Heart left ventricle (tissue), 16 donors: ENCODE data around the gene E2F7. TPM values are rescaled to one million over a fixed set of nuclear protein-coding genes. Genes with fewer than 3 reads are reported as not detected.

Experiments
- ATAC-seq, 4 donors: fragments of 200-7000 bp; cut with Tn5 transposase; one replicate each; pipeline ENCODE4 v1.9.1; 2020 to 2022; ENCODE audit warnings: moderate library complexity in 4 of 4, mild to moderate bottlenecking in 3 of 4, moderate number of reproducible peaks in 1 of 4
- DNase-seq, 5 donors: peaks; one replicate each; pipeline ENCODE4 v3.0.0-alpha.2; 2020
- H3K27ac ChIP-seq, 12 donors: fragments of 200-600 bp; sonication (generic) in 4 of 12; one replicate each; pipeline versions ENCODE4 v1.5.0 to v1.8.0; 2016 to 2022; ENCODE audit warnings: mild to moderate bottlenecking in 2 of 12
- H3K27me3 ChIP-seq, 9 donors: fragments of 200-600 bp; sonication (generic) in 2 of 9; one replicate each; pipeline versions ENCODE4 v1.5.1 to v1.8.0; 2016 to 2022; ENCODE audit warnings: mild to moderate bottlenecking in 3 of 9
- H3K36me3 ChIP-seq, 9 donors: fragments of 200-600 bp; sonication (generic) in 2 of 9; one replicate each; pipeline versions ENCODE4 v1.5.0 to v1.8.0; 2018 to 2022; ENCODE audit warnings: mild to moderate bottlenecking in 2 of 9
- H3K4me1 ChIP-seq, 12 donors: fragments of 200-600 bp; sonication (generic) in 4 of 12; one replicate each; pipeline versions ENCODE4 v1.5.0 to v1.8.0; 2016 to 2022; ENCODE audit warnings: mild to moderate bottlenecking in 3 of 12
- H3K4me3 ChIP-seq, 12 donors: fragments of 200-600 bp; sonication (generic) in 4 of 12; one replicate each; pipeline versions ENCODE4 v1.5.0 to v1.8.0; 2017 to 2022; ENCODE audit warnings: mild to moderate bottlenecking in 9 of 12, moderate library complexity in 4 of 12
- H3K9me3 ChIP-seq, 12 donors: fragments of 200-600 bp; sonication (generic) in 4 of 12; one replicate each; pipeline versions ENCODE4 v1.5.0 to v1.8.0; 2016 to 2022; ENCODE audit warnings: mild to moderate bottlenecking in 1 of 12
- POLR2A ChIP-seq, 2 donors: fragments of 450-650 bp; IDR thresholded peaks; one replicate each; pipeline ENCODE4 v1.6.1; 2017; ENCODE audit warnings: antibody characterized with exemption in 2 of 2, mild to moderate bottlenecking in 2 of 2, moderate library complexity in 2 of 2
- WGBS, 4 donors: extraction: QIAGEN DNeasy Blood & Tissue Kit in 2 of 4; methylation state at CpG; one replicate each; pipeline versions ENCODE4 v1.1.5 to v1.1.7; 2013 to 2018; 5-methylcytosine and 5-hydroxymethylcytosine counted together
- intact Hi-C, 10 donors: fragments of 100-400 bp; cut with DNase I; formaldehyde crosslinking; loops; one replicate each; pipeline versions ENCODE4 v1.11.1 to v1.14.2; 2022
- polyA plus RNA-seq, 2 donors: library from polyadenylated mRNA; stranded (reverse); fragments of 200-250 nt; gene quantifications; one replicate each; pipeline ENCODE4 v1.2.3, GENCODE V29; 2013
- total RNA-seq, 9 donors: library from RNA; depleted of rRNA in 2 of 9; stranded (reverse); fragments of >200 nt in 2 of 9; fragmentation: NEBNext Ultra II Directional in 3 of 9; extraction: Animal tissue kit (Norgen Biotek cat#: 25700) in 3 of 9; gene quantifications; one replicate each; pipeline versions ENCODE4 v1.1.0 to v1.2.4, GENCODE V29; 2016 to 2023
- TF ChIP-seq, protein P1 (sequence below), 12 donors: fragments of 200-600 bp; sonication (generic) in 4 of 12; IDR thresholded peaks; one replicate each; pipeline versions ENCODE4 v1.5.0 to v1.8.0; 2018 to 2022; ENCODE audit warnings: antibody characterized with exemption in 12 of 12, mild to moderate bottlenecking in 5 of 12
- donor health status: ischemic (EF 13 %, LVEDD 7.1; RV severe dilation, severe dysfunction).
- donor health status: healthy with polysubstance abuse.
- donor health status: DM: no; HTN: yes; CAD: no.
- donor health status: DM: no; HTN: no; CAD: no.
- donor health status: ischemic (EF 25% LVEDD 6.9; RV normal size, moderate dysfunction).
- donor health status: ischemic (EF 25% LVEDD 5.7; RV mildly dilated, moderate dysfunction).
- donor health status: healthy.
- donor health status: DM: yes; HTN: yes; CAD: no.
- donor health status: ischemic (EF 35%, LVEDD 5.7; RV mildly dilated, moderate dysfunction).
- donor health status: nonischemic (EF 11% LVEDD 7.7; RV severe dilation, severe dysfunction).
- donor health status: DM: yes; HTN: yes; CAD: no.
- donor health status: PGD.
- donor health status: ischemic (EF 29% LVEDD 5.4; RV normal size, mild dysfunction).
- donor health status: nonischemic (EF 23%, LVEDD 6.1; RV moderate dilation, normal function).

E2F7 gene
- total and polyA plus RNA-seq, 11 donors = 0.04 to 1.5 (median 0.11) TPM; not detected in 2

DNA sequence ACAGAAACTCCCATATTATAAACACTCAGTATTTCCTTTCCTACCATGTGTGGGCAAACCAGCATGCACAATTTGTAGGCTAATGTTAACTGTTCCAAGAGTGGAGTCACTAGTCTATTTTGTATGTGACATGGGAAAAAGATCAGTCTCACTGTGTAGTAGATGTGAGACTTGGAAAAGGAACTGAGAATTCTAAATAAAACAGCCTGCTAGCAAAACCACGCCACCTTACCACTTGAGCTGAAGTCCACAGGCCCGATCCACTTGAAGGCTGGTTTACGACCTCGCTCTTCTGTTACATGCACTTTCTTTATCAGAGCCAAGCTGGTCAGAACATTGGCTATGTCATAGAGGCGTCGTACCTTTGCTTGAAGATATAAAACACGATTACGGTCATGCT is 22.5 kb downstream of the E2F7 start:
- Histone ChIP-seq H3K27me3 (no peaks in the 10 kb centered on the region), H3K4me3 (no peak overlapping the region), H3K36me3 (peaks cover 0 to 7% (median 0%) of the 10 kb centered on the region in 9 donors), H3K9me3 (peaks cover 0 to 13% (median 3%) of the 10 kb centered on the region in 12 donors), H3K27ac (no peak overlapping the region), H3K4me1 (no peaks in the 10 kb centered on the region)
- TF ChIP-seq, protein P1, sequence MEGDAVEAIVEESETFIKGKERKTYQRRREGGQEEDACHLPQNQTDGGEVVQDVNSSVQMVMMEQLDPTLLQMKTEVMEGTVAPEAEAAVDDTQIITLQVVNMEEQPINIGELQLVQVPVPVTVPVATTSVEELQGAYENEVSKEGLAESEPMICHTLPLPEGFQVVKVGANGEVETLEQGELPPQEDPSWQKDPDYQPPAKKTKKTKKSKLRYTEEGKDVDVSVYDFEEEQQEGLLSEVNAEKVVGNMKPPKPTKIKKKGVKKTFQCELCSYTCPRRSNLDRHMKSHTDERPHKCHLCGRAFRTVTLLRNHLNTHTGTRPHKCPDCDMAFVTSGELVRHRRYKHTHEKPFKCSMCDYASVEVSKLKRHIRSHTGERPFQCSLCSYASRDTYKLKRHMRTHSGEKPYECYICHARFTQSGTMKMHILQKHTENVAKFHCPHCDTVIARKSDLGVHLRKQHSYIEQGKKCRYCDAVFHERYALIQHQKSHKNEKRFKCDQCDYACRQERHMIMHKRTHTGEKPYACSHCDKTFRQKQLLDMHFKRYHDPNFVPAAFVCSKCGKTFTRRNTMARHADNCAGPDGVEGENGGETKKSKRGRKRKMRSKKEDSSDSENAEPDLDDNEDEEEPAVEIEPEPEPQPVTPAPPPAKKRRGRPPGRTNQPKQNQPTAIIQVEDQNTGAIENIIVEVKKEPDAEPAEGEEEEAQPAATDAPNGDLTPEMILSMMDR (IDR thresholded peaks at IDR 0.05) = no peak
- TF ChIP-seq POLR2A (IDR thresholded peaks at IDR 0.05) = no peak
- DNase-seq (no peak), ATAC-seq (no peak)
- 91 to 94% (median 93%) methylated on average over 8 of the region's 8 CpGs for WGBS, 4 donors
- intact Hi-C loops = loop anchor here in 2 of 10 donors (10.0 kb wide), 2 partner anchors 632 to 642 kb away; no protein-coding TSS in a partner anchor

- intact Hi-C loops = loop anchor here in 2 of 10 donors (10.0 kb wide), 2 partner anchors 635 to 645 kb away; no protein-coding TSS in a partner anchor
- no peaks in the 10 kb centered on the region for H3K27me3 ChIP-seq
- ATAC-seq = no peak
- no peak overlapping the region for H3K4me3 ChIP-seq
- H3K36me3 ChIP-seq = peaks cover 0 to 7% (median 0%) of the 10 kb centered on the region in 9 donors
- no peak for TF ChIP-seq POLR2A (IDR thresholded peaks at IDR 0.05)
- TF ChIP-seq, protein P1 (IDR thresholded peaks at IDR 0.05) = no peak
- DNase-seq = no peak
- peaks cover 0 to 18% (median 3%) of the 10 kb centered on the region in 12 donors for H3K9me3 ChIP-seq
- WGBS, 4 donors = 96 to 98% (median 98%) methylated on average over 4 of the region's 4 CpGs
- no peak overlapping the region for H3K27ac ChIP-seq
- no peaks in the 10 kb centered on the region for H3K4me1 ChIP-seq
These were observed 25.1 kb downstream of the E2F7 start for GRCh38 chr12:77040231-77040630.

GRCh38 chr12:77035226-77035625 is 30.1 kb downstream of the E2F7 start:
- ATAC-seq = no peak
- H3K9me3 ChIP-seq = peaks cover 0 to 18% (median 3%) of the 10 kb centered on the region in 12 donors

DNA sequence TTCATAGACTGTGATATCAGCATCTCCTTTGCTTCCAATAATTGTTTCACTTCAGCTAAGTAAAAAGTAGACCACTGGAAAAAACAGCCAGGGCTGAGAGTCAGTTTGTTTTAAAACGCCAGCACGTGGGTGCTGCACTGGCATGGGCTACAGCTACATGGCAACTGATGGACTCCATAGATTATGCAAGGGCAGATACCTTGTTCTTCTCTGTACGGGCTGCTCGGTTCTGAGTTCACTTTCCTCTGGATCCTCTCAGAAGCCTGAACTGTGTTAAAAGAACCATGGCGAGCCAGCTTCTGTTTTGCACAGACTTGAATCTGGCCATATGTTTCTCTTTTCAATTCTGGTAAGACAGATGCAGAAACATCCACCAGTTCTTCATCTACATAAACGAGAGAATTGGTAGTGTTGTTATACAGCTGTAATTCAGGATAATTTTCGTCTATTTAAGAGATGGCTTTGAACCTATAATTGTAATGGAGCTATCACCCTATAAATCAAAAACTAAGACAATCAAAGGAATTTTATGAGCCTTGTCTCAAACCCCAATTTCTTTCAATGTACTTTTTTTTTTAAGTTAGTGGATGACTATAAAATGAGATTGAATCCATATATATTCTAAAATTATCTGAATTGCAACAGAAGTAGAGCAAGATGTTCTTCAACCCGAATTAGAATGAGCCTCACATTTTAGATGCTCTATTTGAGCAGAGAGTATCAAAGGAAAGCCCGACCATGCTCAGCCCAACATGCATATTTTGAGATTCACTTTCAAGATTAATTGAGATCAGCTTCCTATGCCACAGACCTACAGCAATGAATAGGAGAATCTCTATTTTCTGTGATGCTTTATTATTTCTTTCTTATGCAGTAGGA is 31.5 kb downstream of the E2F7 start:
- Histone ChIP-seq H3K36me3 (no peaks in the 10 kb centered on the region), H3K4me1 (no peaks in the 10 kb centered on the region), H3K4me3 (no peak overlapping the region), H3K27me3 (no peaks in the 10 kb centered on the region), H3K9me3 (peaks cover 0 to 15% (median 3%) of the 10 kb centered on the region in 12 donors), H3K27ac (no peak overlapping the region)
- 96 to 97% (median 96%) methylated on average over 9 of the region's 9 CpGs for WGBS, 4 donors
- DNase-seq (no peak), ATAC-seq (no peak)
- intact Hi-C loops = no loop called here
- no peak for TF ChIP-seq POLR2A (IDR thresholded peaks at IDR 0.05)
- TF ChIP-seq, protein P1 (IDR thresholded peaks at IDR 0.05) = no peak

More at GRCh38 chr12:77035226-77035625, 30.1 kb downstream of the E2F7 start:
- no peaks in the 10 kb centered on the region for H3K36me3 ChIP-seq
- DNase-seq = no peak
- no peaks in the 10 kb centered on the region for H3K27me3 ChIP-seq
- H3K4me1 ChIP-seq = no peaks in the 10 kb centered on the region
- no peak overlapping the region for H3K27ac ChIP-seq
- 76 to 97% (median 92%) methylated on average over 1 of the region's 1 CpG for WGBS, 4 donors
- intact Hi-C loops = no loop called here
- H3K4me3 ChIP-seq = no peak overlapping the region
- TF ChIP-seq, protein P1 (IDR thresholded peaks at IDR 0.05) = no peak
- TF ChIP-seq POLR2A (IDR thresholded peaks at IDR 0.05) = no peak
